Ovary (tissue), 9 donors: Measurements from ENCODE around the gene IGLL1. TPM values are rescaled to one million over a fixed set of nuclear protein-coding genes. Genes with fewer than 3 reads are reported as not detected.
"Not testable (repeated sequence)": the region's sequence is repeated elsewhere in the genome, so short reads cannot be mapped to it uniquely, and the experiment has no call there.

Experiments used
- DNase-seq, 5 donors: peaks; one replicate each; pipeline ENCODE4 v3.0.0-alpha.2; 2019 to 2020
- H3K27ac ChIP-seq, 2 donors: fragments of 200-600 bp; one replicate each; pipeline versions ENCODE4 v1.5.1 to v1.8.0; 2019 to 2022
- H3K27me3 ChIP-seq: fragments of 200-600 bp; one replicate; pipeline ENCODE4 v1.8.0; 2022
- H3K36me3 ChIP-seq: fragments of 200-600 bp; sonication (generic); one replicate; pipeline ENCODE4 v1.5.1; 2019
- H3K4me1 ChIP-seq: one replicate; pipeline ENCODE4 v1.8.1; 2013; ENCODE audit warnings: mild to moderate bottlenecking, moderate library complexity; ENCODE audit not compliant: insufficient read depth
- H3K4me3 ChIP-seq: fragments of 200-600 bp; sonication (generic); one replicate; pipeline ENCODE4 v1.5.1; 2017
- H3K9me3 ChIP-seq, 2 donors: fragments of 200-600 bp in 1 of 2; sonication (generic) in 1 of 2; one replicate each; pipeline versions ENCODE4 v1.5.1 to v1.8.1; 2013 to 2019; ENCODE audit warnings: mild to moderate bottlenecking in 1 of 2, moderate library complexity in 1 of 2
- CTCF ChIP-seq, 3 donors: fragments of 450-650 bp in 2 of 3; fragments of 200-600 bp in 1 of 3; IDR thresholded peaks; one replicate each; pipeline versions ENCODE4 v1.5.1 to v1.8.0; 2016 to 2022; ENCODE audit warnings: antibody characterized with exemption in 3 of 3, mild to moderate bottlenecking in 1 of 3
- EP300 ChIP-seq: sonication (generic); formaldehyde crosslinking; IDR thresholded peaks from one replicate; pipeline ENCODE4 v1.6.1; 2017; ENCODE audit warnings: antibody characterized with exemption
- POLR2A ChIP-seq: fragments of 450-650 bp; IDR thresholded peaks from one replicate; pipeline ENCODE4 v1.6.1; 2017; ENCODE audit warnings: antibody characterized with exemption, mild to moderate bottlenecking, moderate library complexity
- WGBS, 3 donors: extraction: QIAGEN DNeasy Blood & Tissue Kit in 1 of 3; methylation state at CpG; one replicate each; pipeline versions ENCODE4 v1.1.5 to v1.1.7; 2013 to 2017; 5-methylcytosine and 5-hydroxymethylcytosine counted together
- intact Hi-C, 4 donors: fragments of 100-400 bp; cut with DNase I; formaldehyde crosslinking; loops; one replicate each; pipeline versions ENCODE4 v1.11.0 to v1.15.1; 2022 to 2023
- polyA plus RNA-seq, 2 donors: library from polyadenylated mRNA; stranded (reverse); fragments of 200-250 nt in 1 of 2; fragments of 350-450 nt in 1 of 2; fragmentation: Illumina TruSeq in 1 of 2; extraction: RNeasy Lipid Tissue Mini Kit (QIAGEN cat#74804) in 1 of 2; gene quantifications; one replicate each; pipeline ENCODE4 v1.2.3, GENCODE V29; 2013 to 2014
- total RNA-seq, 7 donors: library from RNA; depleted of rRNA in 2 of 7; stranded (reverse); fragments of >200 nt in 2 of 7; fragmentation: NEBNext Ultra II Directional in 3 of 7; extraction: Animal tissue kit (Norgen Biotek cat#: 25700) in 3 of 7; gene quantifications; one replicate each; pipeline versions ENCODE4 v1.1.0 to v1.2.4, GENCODE V29; 2016 to 2023
- donor health status: DM: no; HTN: no; CAD: no; lungs with moderate emphysema.
- donor health status: DM: no; HTN: no; CAD: no.
- donor health status: Bipolar disorder and iron deficiency.
- donor health status: DM: yes; HTN: yes; CAD: no.
- donor health status: DM: no; HTN: no; CAD: no.
- donor health status: DM: yes; HTN: yes; CAD: no.

The IGLL1 gene
- total and polyA plus RNA-seq, 9 donors: 0.34 TPM; not detected in 8

- TF ChIP-seq CTCF (IDR thresholded peaks at IDR 0.05) (no peak), POLR2A (no peak), EP300 (no peak)
- no peak for DNase-seq
- H3K27me3 ChIP-seq: no peaks in the 10 kb centered on the region
- H3K36me3 ChIP-seq: no peaks in the 10 kb centered on the region
- WGBS, 3 donors: 78 to 93% (median 83%) methylated on average over 4 of the region's 4 CpGs
- no peak overlapping the region for H3K4me3 ChIP-seq
- H3K4me1 ChIP-seq: peaks cover 10% of the 10 kb centered on the region
- intact Hi-C loops: no loop called here
- H3K9me3 ChIP-seq: no peaks in the 10 kb centered on the region
- H3K27ac ChIP-seq: no peak overlapping the region
Measured at GRCh38 chr22:23562186-23562585, 17.9 kb downstream of the IGLL1 start.

- intact Hi-C loops, H3K27ac ChIP-seq, H3K36me3 ChIP-seq, H3K27me3 ChIP-seq, H3K9me3 ChIP-seq, H3K4me1 ChIP-seq, H3K4me3 ChIP-seq: not testable (repeated sequence)
- peak in 1 of 5 donors; percentile 14 for DNase-seq
- 73 to 84% (median 84%) methylated on average over 7 to 24 of the region's 24 CpGs for WGBS, 3 donors
Measured at GRCh38 chr22:23561025-23561510, 19.0 kb downstream of the IGLL1 start.

- H3K27me3 ChIP-seq, H3K9me3 ChIP-seq, intact Hi-C loops, DNase-seq, H3K4me3 ChIP-seq, H3K4me1 ChIP-seq, H3K36me3 ChIP-seq, H3K27ac ChIP-seq: not testable (repeated sequence)
- 13 to 23% (median 21%) methylated on average over 1 of the region's 1 CpG for WGBS, 3 donors
Measured at GRCh38 chr22:23560215-23560614, 19.9 kb downstream of the IGLL1 start.

DNA sequence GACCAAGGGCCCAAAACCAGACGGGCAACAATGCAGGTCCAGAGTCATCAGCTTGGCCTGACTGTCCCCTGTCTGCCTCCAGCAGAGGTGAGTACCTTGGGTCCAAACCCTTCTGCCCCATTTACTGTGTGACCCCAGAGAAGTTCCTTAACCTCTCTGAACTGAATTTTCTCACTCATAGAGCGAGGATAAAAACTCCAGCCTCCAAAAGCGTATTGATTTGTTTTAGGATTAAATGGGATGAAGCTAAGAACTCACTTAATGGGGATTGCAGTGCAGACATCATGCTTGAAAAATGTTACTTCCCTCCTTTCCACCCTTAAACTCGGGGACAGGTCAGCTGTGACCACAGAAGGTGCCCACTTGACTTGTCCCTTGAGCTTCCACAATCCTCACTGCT lies 22.6 kb downstream of the IGLL1 start:
- H3K36me3 ChIP-seq: no peaks in the 10 kb centered on the region
- H3K4me3 ChIP-seq: no peak overlapping the region
- TF ChIP-seq CTCF (IDR thresholded peaks at IDR 0.05): no peak
- TF ChIP-seq POLR2A: no peak
- TF ChIP-seq EP300: no peak
- no peaks in the 10 kb centered on the region for H3K27me3 ChIP-seq
- intact Hi-C loops: no loop called here
- no peaks in the 10 kb centered on the region for H3K9me3 ChIP-seq
- WGBS, 3 donors: 78 to 89% (median 89%) methylated on average over 4 of the region's 4 CpGs
- no peak overlapping the region for H3K27ac ChIP-seq
- DNase-seq: no peak
- H3K4me1 ChIP-seq: no peaks in the 10 kb centered on the region

DNA sequence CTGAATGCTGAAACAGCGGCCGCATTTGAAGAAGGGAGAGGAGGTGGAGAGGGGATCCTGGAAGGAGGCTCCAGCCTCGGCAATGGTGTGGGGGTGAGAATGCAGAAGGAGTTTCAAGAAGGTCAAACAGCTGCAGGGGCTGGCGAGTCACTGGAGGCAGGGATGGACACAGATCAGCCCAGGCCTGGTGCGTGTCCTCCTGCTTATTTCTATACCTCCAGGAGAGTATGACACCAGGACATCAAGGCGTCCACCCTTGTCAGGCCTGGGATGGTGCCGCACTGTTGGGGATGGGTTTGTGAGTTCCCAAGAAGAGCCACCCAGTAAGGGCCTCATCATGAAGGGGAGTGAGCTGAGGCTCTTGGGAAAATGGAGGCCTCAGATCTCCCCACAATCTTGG lies 23.1 kb downstream of the IGLL1 start:
- intact Hi-C loops: no loop called here
- no peak overlapping the region for H3K27ac ChIP-seq
- no peaks in the 10 kb centered on the region for H3K9me3 ChIP-seq
- H3K36me3 ChIP-seq: no peaks in the 10 kb centered on the region
- TF ChIP-seq CTCF (IDR thresholded peaks at IDR 0.05) (no peak), EP300 (no peak), POLR2A (no peak)
- 72 to 79% (median 76%) methylated on average over 7 of the region's 7 CpGs for WGBS, 3 donors
- DNase-seq: no peak
- no peaks in the 10 kb centered on the region for H3K27me3 ChIP-seq
- no peak overlapping the region for H3K4me3 ChIP-seq
- H3K4me1 ChIP-seq: no peaks in the 10 kb centered on the region
